NCI-H82 treated with DMSO at 0.1 percent for 48 hours (cell line): ENCODE measurements around the gene SND1.

Experiments
- DNase-seq: peaks from one replicate; lab custom pipeline; 2025; ENCODE audit not compliant: unreplicated experiment; lab: John Stamatoyannopoulos, UW

SND1 gene

DNA sequence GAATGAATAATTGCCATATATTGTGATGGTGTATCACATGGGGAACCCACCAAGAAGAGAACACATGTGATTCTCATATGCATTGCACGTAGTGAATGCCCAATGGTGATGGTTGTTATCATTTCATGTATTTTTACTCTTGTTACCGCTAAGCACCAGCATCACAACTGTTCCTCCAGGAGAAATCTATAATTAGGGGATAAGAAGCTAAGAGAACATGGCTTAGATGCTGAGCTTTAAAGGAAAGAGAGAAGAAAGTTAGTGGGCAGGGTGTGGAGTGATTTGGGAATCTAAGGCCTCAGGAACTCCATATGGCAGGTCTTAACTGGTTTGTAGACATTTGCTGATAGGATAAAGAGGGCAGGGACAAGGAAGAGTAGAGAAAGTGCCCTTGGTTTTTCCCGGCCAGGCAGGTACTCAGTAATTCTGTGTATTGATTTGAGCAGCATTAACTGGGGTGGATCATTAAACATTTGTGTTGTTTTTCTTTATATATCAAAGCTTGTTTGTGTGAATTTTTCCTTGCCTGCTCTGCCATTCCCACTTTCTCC, 233.3 kb downstream of the SND1 start:
- DNase-seq = peak; percentile 89

DNA sequence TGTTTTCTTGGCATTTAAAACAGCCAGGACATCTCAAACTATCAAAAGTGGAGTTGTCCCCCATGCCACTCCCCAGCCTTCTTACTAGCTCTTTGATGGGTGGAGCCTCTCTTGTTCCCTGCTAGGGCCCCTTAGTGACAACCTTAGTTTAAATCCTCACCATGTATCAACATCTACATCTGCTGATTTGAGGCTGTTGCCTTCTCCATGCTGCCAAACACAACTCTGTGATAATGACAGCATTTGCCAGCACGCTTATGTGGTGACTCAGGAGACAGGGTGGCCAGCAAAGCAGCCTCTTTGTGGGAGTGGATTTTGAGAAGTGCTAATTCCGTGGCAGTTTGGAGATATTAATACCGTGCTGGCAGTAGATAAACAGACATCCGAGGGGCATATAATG, 233.8 kb downstream of the SND1 start:
- peak; percentile 52 for DNase-seq

DNA sequence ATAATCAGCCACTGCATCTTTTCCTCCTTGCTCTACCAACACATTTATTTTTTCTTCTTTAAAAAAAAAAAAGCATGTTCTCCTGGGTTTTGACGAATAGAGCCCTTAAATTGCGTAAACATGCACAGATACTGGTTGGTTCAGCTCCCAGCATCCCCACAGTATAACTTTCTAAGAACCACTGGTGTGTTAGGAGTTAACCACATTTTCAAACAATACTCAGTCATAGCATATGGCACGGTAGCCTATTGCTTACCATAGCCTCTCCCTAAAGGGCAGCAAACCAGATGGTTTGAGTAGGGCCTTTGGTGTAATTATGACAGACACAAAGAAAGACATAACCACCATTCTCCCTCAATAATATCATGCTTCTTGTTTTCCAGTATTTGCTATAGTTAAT, 234.3 kb downstream of the SND1 start:
- no peak for DNase-seq

DNA sequence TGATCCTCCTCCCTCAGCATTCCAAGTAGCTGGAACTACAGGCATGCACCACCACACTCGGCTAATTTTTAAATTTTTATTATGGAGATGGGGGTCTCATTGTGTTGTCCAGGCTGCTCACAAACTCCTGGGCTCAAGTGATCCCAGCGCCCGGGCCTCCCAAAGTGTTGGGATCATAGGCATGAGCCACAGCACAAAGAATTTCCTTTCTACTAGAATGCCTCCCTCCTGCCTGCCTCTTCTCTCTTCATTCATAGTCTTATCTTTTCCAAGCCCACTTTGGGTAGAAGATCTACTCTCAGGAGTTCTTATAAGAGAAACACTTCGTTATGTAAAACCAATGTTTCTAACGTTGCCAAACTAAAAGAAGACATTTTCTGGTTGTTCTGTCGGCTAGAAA, 235.1 kb downstream of the SND1 start:
- DNase-seq = no peak

DNA sequence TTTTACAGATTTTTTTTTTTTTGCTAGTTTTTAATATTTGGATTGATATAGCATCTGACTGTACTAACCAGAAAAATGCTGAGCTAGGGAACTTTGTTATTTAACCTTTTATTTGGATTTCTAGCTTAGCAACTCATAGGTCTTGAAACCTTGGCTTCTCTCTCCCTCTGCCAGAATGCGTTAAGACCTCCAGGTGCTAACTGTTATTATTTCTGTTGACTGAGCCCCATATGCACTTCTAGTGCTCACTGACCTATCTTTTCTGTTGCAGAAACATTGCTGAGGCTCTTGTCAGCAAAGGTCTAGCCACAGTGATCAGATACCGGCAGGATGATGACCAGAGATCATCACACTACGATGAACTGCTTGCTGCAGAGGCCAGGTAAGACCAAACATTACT, 235.6 kb downstream of the SND1 start:
- DNase-seq = no peak

DNA sequence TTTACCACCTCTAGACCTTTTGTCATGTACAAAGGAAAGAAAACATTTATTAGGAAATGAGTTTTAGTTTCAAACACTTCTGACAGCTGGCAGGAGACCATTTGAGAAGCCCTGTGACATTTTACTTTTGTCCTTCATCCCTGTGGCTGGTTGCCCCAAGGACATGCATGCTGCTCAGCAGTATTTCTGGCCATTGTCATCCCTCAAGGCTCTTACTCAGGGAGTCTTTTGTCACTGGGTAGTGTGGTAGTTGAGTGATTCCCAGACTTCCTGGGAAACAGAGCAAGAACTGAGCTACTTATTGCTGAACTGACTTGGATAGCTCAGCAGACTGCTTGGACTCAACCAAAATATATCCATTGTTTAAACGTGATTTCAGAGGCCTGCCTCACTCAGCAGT, 236.4 kb downstream of the SND1 start:
- no peak for DNase-seq

DNA sequence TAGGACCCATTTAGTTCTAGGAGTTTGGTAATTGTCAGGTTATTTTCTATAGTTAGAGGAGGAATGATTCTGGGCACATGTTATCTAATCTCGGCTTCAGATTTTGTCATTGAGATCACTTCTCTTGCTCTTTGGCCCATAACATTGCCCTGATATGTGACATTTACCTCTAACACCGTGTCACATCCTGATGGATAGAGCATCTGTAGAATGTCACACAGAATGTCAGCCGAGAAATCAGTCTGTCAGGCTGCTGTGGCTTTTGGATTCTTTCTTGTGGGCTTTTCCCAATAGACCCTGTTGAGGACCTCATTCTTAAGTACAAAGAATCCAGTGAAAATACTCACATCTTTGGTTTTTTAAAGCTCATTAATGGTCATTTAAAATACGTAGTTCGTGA, 236.8 kb downstream of the SND1 start:
- no peak for DNase-seq

DNA sequence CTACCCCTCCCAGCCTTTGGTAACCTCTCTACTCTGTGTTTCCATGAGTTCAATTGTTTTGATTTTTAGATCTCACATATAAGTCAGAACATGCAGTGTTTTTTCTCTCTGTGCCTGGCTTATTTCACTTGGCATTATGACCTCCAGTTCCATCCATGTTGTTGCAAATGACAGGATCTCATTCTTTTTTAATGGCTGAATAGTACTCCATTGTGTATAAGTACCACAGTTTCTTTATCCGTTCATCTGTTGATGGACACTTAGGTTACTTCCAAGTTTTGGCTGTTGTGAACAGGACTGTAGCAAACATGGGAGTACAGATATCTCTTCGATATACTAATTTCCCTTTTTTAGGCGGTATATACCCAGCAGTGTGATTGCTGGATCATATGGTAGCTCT, 237.7 kb downstream of the SND1 start:
- DNase-seq = no peak

DNA sequence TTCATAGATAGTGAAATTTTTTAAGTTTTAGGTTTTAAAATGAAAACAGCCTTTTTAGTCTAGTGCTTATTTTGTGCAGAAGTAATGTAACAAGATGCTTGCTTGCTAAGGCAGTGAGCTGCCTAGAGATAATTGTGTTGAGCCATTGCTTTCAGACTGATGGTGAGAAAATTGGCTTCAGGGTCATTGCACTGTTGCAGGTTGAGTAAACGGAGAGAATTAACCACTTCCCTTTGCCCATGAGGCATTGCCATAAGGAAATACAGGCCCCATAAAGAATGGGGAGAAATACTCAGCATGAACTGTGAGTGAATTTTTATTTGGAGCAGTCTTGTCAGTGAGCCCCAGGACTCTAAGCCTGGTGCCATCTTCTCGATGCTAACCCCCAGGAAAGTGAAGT, 238.7 kb downstream of the SND1 start:
- no peak for DNase-seq

DNA sequence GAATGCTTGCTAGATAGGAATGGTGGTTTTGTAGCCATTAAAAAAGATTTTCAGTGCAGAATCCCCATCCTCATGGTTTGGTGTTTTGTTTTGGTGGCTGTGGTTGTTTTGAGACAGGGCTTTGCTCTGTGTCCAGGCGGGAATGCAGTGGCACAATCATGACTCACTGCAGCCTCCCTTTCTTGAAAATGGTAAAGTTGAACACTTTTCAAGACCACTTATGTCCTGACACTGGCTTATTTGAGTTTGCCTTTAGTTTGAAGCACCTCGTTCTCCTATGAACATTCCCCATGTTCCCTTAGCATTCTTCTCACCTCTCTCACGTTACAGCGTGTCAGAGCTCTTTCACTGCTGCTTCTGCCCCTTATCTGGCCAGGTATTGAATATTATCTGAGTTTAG, 239.2 kb downstream of the SND1 start:
- no peak for DNase-seq

DNA sequence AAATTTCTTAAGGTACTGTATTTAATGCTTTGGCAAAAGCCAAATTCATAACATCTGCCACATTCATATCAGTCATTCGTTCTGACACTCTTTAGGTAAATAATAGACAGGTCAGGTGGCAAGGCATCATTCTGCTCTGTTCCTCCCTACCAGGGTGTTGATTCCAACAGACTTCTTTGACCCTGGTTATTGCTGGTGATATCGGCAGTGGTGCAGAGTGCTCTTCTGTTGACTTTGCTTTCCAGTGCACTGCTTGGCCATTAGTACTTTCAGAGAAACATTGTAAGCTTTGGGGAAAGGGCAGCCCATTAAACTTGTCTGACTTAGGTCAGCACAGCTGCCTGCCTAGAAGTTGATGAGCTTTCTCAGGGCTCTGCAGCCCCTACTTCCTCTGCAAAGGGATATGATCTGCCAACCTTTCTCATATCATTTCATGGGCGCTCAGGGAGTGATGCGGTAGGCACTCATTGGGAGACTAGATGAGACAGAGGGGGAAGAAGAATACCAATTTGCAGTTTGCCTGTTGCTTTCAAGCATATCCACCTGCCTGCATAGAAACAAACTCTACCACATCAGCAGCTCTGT, 240.0 kb downstream of the SND1 start:
- no peak for DNase-seq

DNA sequence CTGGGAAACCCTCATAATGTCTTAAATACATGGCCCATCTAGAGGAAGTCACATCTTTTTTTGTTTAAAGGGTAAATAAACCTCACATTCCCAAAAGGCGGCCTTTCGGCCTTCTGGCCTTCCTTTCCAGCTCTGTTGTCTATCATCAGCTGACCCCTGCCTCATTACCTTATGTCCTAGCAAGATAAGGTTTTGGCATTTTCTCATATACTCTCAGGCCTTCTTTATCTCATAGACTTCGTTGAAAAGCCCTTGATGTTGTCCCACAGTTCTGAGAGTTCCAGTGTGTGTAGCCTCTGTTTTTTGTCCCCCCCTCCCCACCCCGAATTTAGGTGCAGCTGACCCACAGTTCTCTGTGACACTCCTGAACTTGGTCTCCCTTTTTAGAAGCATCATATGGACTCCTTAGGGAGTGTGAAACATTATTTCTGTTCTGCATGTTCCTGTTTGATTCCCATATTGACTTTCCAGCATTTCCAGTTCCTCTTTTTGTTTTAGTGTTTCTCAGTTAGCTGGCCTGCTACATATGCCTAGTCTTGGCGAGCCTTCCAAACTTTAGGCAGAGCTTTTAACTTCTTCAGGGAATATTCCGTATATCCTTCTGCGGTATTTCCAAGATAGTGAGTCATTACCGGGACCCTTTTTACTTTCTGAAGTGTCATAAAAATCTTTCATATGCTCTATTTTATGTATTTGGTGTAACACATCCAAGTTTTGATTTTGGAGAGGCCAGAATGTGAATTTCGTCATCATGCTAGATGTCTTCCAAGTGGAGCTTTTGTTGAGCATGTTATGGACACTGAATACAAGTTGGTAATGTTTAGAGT, 240.7 kb downstream of the SND1 start:
- DNase-seq = no peak

DNA sequence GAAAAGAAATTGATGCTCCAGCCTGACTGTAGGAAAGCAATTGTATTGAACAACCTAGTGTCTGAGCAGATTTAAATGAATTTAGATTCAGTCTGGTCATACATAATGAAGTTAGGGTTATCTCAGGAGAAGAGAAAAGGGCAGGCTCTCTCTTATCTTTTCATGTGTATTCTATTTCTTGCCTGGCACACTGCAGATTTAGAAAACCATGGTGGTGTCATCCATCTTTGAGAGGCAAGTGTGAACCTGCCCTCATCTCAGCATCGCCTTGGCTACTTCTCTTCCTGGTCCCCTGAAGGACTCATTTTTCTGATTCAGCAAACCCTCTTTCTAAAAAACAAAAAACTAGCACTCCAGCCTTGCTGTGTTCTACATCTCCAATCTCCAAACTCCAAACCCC, 241.6 kb downstream of the SND1 start:
- DNase-seq = no peak

DNA sequence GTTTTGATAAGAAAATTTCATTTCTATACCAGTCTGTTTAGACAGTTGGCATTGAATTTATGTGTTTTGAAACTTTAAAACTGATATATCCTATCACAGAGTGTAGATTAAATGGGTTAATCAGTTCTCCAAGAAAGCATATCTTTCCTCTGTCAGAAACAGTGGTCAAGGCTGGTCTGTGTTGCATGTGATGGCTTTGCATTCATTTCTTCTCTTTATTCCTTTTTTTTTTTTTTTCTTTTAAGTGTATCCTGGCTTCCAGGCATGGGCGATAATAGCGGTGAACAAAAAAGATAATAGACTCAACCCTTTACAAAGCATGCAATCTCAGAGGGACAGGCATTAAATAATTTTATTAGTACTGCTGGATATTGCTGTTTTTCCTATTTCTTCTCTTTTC, 242.6 kb downstream of the SND1 start:
- no peak for DNase-seq

DNA sequence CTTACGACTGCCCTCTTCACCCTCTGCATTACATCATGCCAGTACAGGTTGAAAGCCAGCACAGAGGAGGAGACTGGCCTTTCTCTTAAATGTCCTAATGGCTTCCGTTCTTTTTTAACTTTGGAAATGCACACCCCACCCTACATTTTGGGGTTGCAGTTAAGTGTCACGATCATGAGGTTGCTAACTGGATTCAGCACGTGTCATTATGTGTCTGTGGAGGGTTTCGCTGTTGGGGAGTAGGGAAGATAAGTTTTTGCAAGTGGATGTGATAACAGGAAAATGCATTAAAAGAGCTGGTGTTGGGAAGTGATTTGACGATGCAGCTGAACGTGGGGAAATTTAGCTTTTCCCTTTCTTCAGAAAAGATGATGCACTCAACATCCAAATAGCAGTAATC, 243.4 kb downstream of the SND1 start:
- no peak for DNase-seq

DNA sequence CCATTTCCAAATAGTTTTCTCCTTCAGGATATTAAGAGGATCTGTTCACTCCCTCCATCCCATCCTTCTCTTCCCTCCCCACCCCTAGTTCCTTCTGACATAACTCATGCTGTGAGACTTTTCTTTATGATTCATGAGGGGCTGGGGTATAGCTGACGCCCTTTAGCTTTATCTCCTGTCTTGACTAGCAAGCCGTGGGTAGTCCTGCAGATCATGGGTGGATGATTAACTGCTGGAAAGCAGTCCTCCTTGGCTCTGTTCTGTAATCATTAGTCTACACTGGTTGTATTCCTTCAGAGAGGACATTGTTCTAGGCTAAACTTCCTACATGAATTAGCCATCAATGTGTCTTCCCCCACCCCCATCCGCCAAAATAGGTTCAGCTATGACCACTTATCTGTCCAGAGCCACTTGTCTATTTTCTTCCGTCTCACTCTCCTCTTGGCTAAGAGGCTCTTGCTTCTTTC, 243.9 kb downstream of the SND1 start:
- DNase-seq = no peak

DNA sequence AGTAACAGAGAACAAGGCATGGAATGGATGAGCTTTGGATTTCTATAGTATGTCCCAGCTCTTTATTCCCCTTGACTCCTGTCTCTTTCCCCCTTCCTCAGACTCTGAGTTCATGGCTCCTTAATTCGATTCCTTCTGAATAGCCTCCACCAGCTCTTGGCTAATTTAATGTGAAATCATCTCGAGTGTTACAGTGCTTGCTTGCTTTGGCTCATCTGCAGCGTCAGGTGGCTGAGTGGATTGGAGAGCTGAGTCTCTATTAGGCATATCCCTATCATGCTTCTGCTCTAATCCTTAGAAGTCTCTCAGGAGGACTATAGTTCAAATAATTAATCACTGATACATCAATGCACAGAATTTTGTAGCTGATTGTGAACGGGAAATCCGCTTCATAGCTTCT, 244.7 kb downstream of the SND1 start:
- DNase-seq = peak; percentile 58

DNA sequence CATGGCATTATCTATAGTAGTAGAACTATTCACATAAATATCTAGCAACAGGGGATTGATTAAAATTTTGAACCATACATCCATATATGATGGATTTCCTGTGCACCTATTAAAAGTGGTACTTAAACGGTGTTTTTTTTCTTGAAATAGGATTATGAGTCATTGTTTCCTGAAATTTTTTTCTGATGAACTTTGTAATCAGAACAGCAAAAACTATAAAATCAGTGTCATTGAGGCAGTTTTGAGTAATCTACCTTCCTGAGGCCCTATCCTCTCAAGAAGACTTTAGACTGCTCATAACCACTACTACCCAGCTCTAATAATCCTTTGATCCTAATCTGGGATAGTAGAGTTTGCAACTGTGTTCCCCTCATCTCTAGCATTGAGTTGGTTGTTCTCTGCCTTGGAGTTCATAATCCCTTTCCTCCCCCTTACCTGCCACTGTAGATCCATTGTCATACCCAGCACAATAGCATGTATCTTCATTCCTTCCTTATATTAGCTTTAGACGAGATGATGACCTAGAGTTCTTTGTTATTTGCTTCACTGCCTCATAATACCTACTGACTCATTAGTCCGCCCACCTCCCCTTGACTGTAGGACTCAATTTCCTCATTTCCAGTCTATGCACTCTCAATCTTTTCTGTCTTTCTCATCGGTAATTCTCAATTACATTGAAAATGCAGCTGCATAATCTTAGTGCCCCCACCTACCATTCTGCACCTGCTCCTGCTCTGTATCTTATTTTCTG, 245.9 kb downstream of the SND1 start:
- DNase-seq = peak; percentile 61

DNA sequence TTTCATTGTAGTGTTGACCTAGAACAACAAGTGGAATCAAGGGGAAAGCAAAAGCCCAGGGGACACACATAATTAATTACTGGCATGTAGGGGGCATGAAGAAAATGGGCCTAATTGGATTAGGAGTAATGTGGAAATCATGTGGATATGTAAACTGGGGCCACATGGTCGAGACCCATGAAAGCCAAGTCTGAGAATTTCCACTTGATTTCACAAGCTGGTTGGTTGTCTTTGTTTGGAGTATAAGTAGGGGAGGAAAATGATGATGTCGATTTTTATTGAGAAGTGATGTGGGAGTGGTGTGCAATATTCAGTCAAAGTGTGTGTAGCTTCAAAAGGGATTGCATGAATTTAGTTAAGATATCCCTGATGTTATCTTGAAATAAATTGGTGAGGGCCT, 247.4 kb downstream of the SND1 start:
- no peak for DNase-seq

DNA sequence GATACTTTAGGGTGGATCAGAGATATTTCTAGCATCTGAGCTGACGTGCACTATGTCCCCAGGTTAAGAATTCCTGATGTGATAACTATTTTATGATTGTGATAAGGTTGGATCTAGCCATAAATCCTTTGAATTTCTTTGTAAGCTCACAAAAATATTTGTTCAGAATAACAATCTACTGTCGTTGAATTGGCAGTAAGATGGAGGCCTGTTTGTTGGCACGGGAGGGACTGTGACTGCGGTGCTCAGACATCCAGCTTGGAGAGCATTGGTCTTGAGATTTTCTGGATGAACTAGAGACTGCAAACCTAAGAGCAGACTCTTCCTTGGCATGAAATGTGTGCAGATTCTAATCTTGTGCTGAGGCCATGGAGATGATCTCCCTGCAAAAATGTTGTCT, 248.1 kb downstream of the SND1 start:
- no peak for DNase-seq

DNA sequence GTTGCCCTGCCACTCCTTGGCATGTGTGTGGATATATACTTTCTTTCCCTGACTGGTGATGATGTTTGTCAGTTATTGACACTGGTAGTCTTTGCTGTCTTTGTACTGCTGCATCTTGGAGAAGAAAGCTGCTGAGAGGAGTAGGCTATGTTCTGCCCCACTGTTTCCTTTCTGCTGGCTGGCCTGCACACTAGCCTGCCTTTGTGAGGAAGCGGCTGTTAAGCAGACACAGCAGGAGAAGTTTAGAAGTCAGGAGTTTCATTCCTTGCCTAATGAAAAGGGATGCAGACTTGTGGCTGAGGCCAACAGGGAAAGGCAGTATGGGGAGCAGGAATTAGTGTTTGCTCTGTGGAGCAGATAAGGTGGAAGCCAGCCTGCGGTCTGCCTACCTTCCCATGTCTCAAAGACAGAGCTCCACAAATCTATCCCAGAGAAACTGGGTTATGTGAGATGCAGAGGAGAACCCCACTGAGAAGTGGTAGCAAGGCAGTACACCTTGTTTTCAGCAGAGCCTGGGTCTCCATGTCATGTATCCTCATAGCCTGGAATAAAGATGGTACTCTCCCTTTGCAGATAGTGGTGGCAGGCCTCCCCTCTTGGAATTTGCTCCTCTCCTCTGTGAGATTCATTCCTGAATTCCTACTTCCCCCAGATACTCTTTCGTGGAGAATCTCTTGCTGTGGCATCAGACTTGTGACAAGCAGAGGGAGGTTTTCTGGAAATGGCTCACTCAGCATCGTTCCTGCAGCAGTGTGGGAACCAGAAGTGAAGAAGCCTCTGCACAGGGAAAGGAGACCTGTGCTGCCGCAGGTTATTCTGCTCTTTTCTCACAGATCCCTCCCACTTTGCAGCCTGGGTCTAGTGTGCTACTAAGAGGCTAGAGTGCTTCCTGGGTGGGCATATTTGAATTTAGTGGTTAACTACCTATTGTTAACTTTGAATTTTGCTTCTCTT, 249.0 kb downstream of the SND1 start:
- no peak for DNase-seq
